Thymus (tissue), 11 donors: ENCODE measurements around the gene ATF7. TPM values are rescaled to one million over a fixed set of nuclear protein-coding genes. Genes with fewer than 3 reads are reported as not detected.

Experiments
- DNase-seq, 9 donors: peaks; one replicate each; pipeline ENCODE4 v3.0.0-alpha.2; 2013; ENCODE audit warnings: low spot score in 9 of 9, low read depth in 6 of 9, missing footprints in 1 of 9
- H3K27ac ChIP-seq, 2 donors: one replicate each; pipeline ENCODE4 v1.5.1; 2013; ENCODE audit warnings: control low read depth in 1 of 2, low read depth in 1 of 2, low read length in 1 of 2, mild to moderate bottlenecking in 1 of 2, moderate library complexity in 1 of 2
- H3K27me3 ChIP-seq, 2 donors: one replicate each; pipeline ENCODE4 v1.5.1; 2013; ENCODE audit warnings: low read length in 1 of 2; ENCODE audit not compliant: control insufficient read depth in 2 of 2, insufficient read depth in 1 of 2
- H3K36me3 ChIP-seq, 2 donors: one replicate each; pipeline ENCODE4 v1.5.1; 2013; ENCODE audit warnings: low read length in 1 of 2, mild to moderate bottlenecking in 1 of 2, moderate library complexity in 1 of 2; ENCODE audit not compliant: control insufficient read depth in 2 of 2, insufficient read depth in 2 of 2
- H3K4me1 ChIP-seq, 2 donors: one replicate each; pipeline ENCODE4 v1.5.1; 2013; ENCODE audit warnings: low read length in 2 of 2; ENCODE audit not compliant: control insufficient read depth in 2 of 2, insufficient read depth in 2 of 2
- H3K4me3 ChIP-seq, 2 donors: one replicate each; pipeline ENCODE4 v1.5.1; 2013; ENCODE audit warnings: low read length in 2 of 2, control low read depth in 1 of 2, mild to moderate bottlenecking in 1 of 2
- H3K9me3 ChIP-seq, 2 donors: one replicate each; pipeline ENCODE4 v1.5.1; 2013; ENCODE audit warnings: low read length in 1 of 2, mild to moderate bottlenecking in 1 of 2; ENCODE audit not compliant: control insufficient read depth in 2 of 2, insufficient read depth in 1 of 2
- WGBS: extraction: QIAGEN DNeasy Blood & Tissue Kit; methylation state at CpG from one replicate; pipeline ENCODE4 v1.1.7; 2013; 5-methylcytosine and 5-hydroxymethylcytosine counted together
- polyA plus RNA-seq: library from polyadenylated mRNA; stranded (reverse); fragments of 200-250 nt; gene quantifications from one replicate; pipeline ENCODE4 v1.2.3, GENCODE V29; 2013
- total RNA-seq: library from RNA; stranded (reverse); fragments of 120-200 nt; gene quantifications from one replicate; pipeline ENCODE4 v1.2.4, GENCODE V29; 2013
- donor health status: healthy.

The ATF7 gene
- total and polyA plus RNA-seq, 2 donors: 6.0 to 15.8 TPM

DNA sequence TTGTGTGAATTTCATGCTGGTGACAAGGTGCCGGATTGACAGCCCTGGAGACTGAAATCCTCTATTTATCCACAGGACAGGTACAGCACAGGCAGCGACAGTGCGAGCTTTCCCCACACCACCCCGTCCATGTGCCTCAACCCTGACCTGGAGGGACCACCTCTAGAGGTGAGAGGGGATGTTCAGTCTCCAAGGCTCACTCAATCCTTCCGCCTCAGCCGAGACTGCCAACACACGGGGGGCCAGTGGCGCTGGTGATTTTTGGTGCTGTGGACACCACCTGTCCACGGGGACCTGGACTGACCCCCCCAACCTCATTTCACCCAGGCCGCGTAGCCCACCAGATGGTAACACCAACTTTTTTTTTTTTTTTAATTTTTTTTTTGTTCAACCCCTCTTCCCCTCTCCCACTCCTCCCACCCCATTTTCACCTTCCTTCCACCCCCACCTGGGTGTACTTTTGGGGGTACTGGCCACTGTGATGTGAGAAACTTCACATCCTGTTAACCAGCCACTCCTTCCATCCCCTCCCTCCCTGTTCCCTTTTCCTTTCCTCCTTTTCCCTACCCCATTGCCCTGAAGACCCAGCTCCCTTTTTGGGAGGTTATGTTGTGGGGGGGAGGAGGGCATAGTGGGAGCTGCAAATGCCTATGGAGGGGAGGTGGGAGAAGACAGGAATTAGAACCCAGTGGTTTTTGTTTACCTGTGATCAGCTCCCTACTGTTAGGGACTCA is 161.3 kb downstream of the ATF7 start:
- no peak overlapping the region for H3K27ac ChIP-seq
- DNase-seq: no peak
- no peaks in the 10 kb centered on the region for H3K27me3 ChIP-seq
- no peaks in the 10 kb centered on the region for H3K9me3 ChIP-seq
- 98% methylated on average over 11 of the region's 11 CpGs for WGBS
- H3K4me1 ChIP-seq: peaks cover 0 to 2% of the 10 kb centered on the region in 2 donors
- H3K4me3 ChIP-seq: no peak overlapping the region
- peaks cover 92 to 99% of the 10 kb centered on the region in 2 donors for H3K36me3 ChIP-seq

DNA sequence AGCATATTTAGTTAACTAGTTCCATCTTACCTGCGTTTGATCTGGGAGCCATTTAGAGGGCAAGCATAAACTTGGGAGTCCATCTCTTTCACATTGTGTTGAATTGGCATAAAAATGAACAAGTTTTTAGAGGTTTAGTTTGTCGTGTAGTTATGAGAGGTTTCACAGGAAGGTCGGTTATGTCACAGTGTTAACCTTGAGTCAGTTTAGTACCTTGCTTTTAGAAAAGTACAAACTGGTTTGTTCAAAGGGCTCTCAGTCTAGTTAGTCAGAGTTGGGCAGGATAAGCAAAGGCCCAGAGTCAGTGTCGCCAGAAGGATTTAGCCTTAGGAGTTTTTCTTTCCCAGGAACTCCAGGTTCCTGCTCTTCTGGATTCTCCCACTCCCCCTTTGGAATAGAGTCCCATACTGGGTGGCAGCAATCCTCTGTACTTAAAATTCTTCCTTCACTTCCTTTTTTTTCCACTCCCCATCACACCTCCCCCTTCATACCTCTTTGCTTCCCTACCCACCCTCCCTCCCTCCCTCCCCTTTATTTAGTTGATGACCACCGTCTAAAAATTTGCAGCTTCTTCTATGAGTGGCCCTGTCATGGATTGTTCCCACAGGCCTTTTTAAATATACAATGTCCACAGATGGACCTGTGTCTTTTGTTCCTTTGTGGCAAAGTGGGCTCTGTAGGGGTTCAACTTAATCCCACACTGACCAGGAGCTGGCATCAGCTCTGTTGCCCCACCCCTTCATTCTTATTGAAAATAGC is 162.2 kb downstream of the ATF7 start:
- Histone ChIP-seq H3K9me3 (no peaks in the 10 kb centered on the region), H3K27me3 (no peaks in the 10 kb centered on the region), H3K36me3 (peaks cover 89 to 99% of the 10 kb centered on the region in 2 donors), H3K4me1 (peaks cover 0 to 2% of the 10 kb centered on the region in 2 donors), H3K4me3 (no peak overlapping the region), H3K27ac (no peak overlapping the region)
- WGBS: 91% methylated on average over 5 of the region's 5 CpGs
- no peak for DNase-seq

DNA sequence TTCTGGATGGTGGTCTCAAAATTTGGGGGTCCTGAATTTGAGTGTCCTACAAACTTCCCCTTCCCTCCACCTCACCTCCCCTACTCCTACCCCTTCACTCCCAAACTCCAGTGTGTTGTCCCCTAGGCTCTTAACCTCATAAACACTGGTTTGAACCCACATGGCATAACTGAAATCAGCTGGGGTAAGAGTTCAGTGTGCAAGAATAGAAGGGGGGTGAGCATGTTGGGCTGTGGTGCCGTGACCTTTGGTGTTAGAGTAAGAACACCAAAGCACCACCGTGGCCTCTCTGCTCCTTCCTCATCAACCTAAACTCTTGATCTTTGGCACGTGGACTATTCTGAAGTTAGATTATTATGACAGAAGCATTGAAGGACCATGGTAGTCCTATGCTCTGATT is 163.2 kb downstream of the ATF7 start:
- Histone ChIP-seq H3K36me3 (peaks cover 89 to 99% of the 10 kb centered on the region in 2 donors), H3K27ac (no peak overlapping the region), H3K4me3 (no peak overlapping the region), H3K27me3 (no peaks in the 10 kb centered on the region), H3K4me1 (peaks cover 0 to 2% of the 10 kb centered on the region in 2 donors), H3K9me3 (no peaks in the 10 kb centered on the region)
- no peak for DNase-seq
- WGBS: 92% methylated on average over 3 of the region's 3 CpGs

GRCh38 chr12:53461591-53461990 is 164.6 kb downstream of the ATF7 start:
- peaks cover 0 to 2% of the 10 kb centered on the region in 2 donors for H3K4me1 ChIP-seq
- WGBS: 97% methylated on average over 8 of the region's 8 CpGs
- peaks cover 89 to 99% of the 10 kb centered on the region in 2 donors for H3K36me3 ChIP-seq
- no peak overlapping the region for H3K27ac ChIP-seq
- no peak overlapping the region for H3K4me3 ChIP-seq
- H3K27me3 ChIP-seq: no peaks in the 10 kb centered on the region
- no peak for DNase-seq
- H3K9me3 ChIP-seq: no peaks in the 10 kb centered on the region

- Histone ChIP-seq H3K4me1 (peaks cover 0 to 2% of the 10 kb centered on the region in 2 donors), H3K4me3 (no peak overlapping the region), H3K9me3 (no peaks in the 10 kb centered on the region), H3K36me3 (peaks cover 89 to 99% of the 10 kb centered on the region in 2 donors), H3K27ac (no peak overlapping the region), H3K27me3 (no peaks in the 10 kb centered on the region)
- no peak for DNase-seq
- WGBS: 97% methylated on average over 3 of the region's 3 CpGs
These were observed 165.1 kb downstream of the ATF7 start for GRCh38 chr12:53461059-53461458.

GRCh38 chr12:53459097-53459496 is 167.1 kb downstream of the ATF7 start:
- Histone ChIP-seq H3K4me3 (no peak overlapping the region), H3K27me3 (no peaks in the 10 kb centered on the region), H3K9me3 (no peaks in the 10 kb centered on the region), H3K27ac (no peak overlapping the region), H3K4me1 (peaks cover 0 to 3% of the 10 kb centered on the region in 2 donors), H3K36me3 (peaks cover 87 to 98% of the 10 kb centered on the region in 2 donors)
- 96% methylated on average over 4 of the region's 4 CpGs for WGBS
- no peak for DNase-seq

Other genes with a start within 250 kb of the ATF7 start
- 37.4 TPM for gene SP1, start 246.2 kb downstream of the ATF7 start, total RNA-seq
- gene SP1, start 246.2 kb downstream of the ATF7 start, polyA plus RNA-seq: 17.6 TPM
- 0.05 TPM for gene AMHR2, start 202.5 kb downstream of the ATF7 start, total RNA-seq
- gene AMHR2, start 202.5 kb downstream of the ATF7 start, polyA plus RNA-seq: 0.14 TPM
- 65.8 TPM for gene PRR13, start 184.6 kb downstream of the ATF7 start, total RNA-seq
- gene PRR13, start 184.6 kb downstream of the ATF7 start, polyA plus RNA-seq: 222 TPM
- gene PCBP2, start 174.3 kb downstream of the ATF7 start, total RNA-seq: 263 TPM
- 606 TPM for gene PCBP2, start 174.3 kb downstream of the ATF7 start, polyA plus RNA-seq
- 8.3 TPM for gene MAP3K12, start 126.9 kb downstream of the ATF7 start, total RNA-seq
- gene MAP3K12, start 126.9 kb downstream of the ATF7 start, polyA plus RNA-seq: 16.3 TPM
- 38.8 TPM for gene TARBP2, start 125.1 kb downstream of the ATF7 start, total RNA-seq
- gene TARBP2, start 125.1 kb downstream of the ATF7 start, polyA plus RNA-seq: 41.2 TPM
- gene NPFF, start 118.9 kb downstream of the ATF7 start, total RNA-seq: 0.38 TPM
- 3.7 TPM for gene NPFF, start 118.9 kb downstream of the ATF7 start, polyA plus RNA-seq
- gene ATP5MC2, start 49.7 kb upstream of the ATF7 start, total RNA-seq: 272 TPM
- gene ATP5MC2, start 49.7 kb upstream of the ATF7 start, polyA plus RNA-seq: 335 TPM
- 55.3 TPM for gene CALCOCO1, start 101.1 kb upstream of the ATF7 start, total RNA-seq
- 92.9 TPM for gene CALCOCO1, start 101.1 kb upstream of the ATF7 start, polyA plus RNA-seq
- gene CISTR, start 125.6 kb upstream of the ATF7 start, total RNA-seq: not detected
- gene CISTR, start 125.6 kb upstream of the ATF7 start, polyA plus RNA-seq: not detected